Measurements from ENCODE around the gene EIF3D. TPM values are rescaled to one million over a fixed set of nuclear protein-coding genes. Genes with fewer than 3 reads are reported as not detected.

The EIF3D gene
- total RNA-seq, 6 experiments from 2014 or later, result 163 to 177 (median 172) TPM

DNA sequence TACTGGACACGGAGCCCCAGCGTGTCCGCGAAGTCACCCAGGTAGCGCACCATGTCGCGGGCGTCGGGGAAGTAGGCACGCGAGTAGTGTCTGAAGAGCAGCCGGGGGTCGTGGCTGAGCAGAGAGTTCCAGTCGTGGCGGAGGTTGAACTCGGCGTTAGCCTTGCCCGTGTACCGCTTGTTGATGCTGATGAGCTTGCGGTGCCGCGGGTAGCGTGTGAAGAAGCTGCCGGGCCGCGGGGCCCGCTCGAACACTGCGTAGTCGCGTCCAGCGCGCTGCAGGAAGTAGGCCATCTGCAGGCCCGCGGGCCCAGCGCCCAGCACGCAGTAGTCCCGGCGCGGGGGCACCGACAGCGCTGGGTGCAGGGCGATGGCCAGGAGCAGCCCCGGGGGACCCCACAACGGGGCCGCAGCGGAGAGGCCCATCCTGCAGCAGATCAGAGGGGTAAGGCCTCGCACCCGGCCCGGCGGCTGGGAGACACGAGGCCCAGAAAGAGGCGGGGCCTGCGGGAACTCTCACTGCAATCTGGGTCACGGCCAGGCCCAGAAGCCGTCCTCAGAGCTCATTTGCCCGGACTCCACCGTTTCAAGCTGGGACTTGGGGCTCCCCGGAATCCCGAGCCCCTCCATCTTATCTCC, 22.8 kb downstream of the EIF3D start:
- 0 out of 2 replicates have a peak, but pooled peaks cover under 1% of the 10 kb centered on the region for H3K36me3 Mint-ChIP-seq (ENCODE audit: low read depth)
- no peak overlapping the region for H3K27ac Mint-ChIP-seq
- no peaks in the 10 kb centered on the region for H3K9me3 Mint-ChIP-seq

DNA sequence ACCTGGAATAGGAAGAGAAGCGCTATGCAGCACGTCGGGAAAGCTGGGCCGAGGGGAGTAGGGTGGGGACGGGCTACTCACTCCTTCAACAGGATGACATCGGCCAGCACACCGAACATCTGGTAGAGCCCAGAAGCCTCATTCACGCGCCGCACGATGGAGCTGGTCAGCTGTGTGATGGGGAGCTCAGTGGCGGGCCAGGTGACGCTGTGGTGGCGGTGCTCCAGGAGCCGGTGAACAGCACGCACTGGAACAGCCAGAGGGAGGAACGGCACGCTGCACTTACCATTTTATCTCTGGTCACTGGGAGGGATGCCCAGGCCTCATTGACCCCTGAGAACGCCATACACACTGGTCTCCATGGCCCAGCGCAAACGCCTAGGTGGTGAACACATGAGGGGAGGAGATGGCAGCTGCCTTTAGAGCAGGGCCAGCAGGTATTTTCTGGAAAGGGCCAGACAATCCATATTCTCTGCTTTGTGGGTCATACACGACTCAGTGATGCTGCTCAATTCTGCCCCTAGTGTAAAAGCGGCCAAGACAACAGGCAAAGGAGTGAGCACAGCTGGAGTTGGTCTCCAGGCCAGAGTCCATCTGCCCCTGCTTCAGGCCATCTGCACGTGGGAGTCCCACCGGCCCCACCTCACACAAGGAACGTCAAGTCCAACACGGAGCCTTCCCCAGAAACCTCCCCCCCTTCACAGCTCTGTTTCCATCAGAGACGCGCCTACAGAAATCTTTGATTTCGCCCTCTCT, 30.9 kb downstream of the EIF3D start:
- Mint-ChIP-seq H3K4me1 (ENCODE audit: low read depth) (no peaks in the 10 kb centered on the region), H3K36me3 (ENCODE audit: low read depth) (no peaks in the 10 kb centered on the region), H3K4me3 (no peak overlapping the region), H3K9me3 (no peaks in the 10 kb centered on the region), H3K27me3 (ENCODE audit: insufficient read depth) (peaks cover 7% of the 10 kb centered on the region), H3K27ac (no peak overlapping the region)
- TF ChIP-seq, protein P1, sequence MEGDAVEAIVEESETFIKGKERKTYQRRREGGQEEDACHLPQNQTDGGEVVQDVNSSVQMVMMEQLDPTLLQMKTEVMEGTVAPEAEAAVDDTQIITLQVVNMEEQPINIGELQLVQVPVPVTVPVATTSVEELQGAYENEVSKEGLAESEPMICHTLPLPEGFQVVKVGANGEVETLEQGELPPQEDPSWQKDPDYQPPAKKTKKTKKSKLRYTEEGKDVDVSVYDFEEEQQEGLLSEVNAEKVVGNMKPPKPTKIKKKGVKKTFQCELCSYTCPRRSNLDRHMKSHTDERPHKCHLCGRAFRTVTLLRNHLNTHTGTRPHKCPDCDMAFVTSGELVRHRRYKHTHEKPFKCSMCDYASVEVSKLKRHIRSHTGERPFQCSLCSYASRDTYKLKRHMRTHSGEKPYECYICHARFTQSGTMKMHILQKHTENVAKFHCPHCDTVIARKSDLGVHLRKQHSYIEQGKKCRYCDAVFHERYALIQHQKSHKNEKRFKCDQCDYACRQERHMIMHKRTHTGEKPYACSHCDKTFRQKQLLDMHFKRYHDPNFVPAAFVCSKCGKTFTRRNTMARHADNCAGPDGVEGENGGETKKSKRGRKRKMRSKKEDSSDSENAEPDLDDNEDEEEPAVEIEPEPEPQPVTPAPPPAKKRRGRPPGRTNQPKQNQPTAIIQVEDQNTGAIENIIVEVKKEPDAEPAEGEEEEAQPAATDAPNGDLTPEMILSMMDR (IDR thresholded peaks at IDR 0.05), result peak; percentile 25; the same call in 1 of the 2 replicates
- no peak for DNase-seq

More for the DNA sequence above, 22.8 kb downstream of the EIF3D start:
- H3K4me1 Mint-ChIP-seq (ENCODE audit: low read depth), result peaks cover 6% of the 10 kb centered on the region
- DNase-seq, result no peak
- H3K27me3 Mint-ChIP-seq (ENCODE audit: insufficient read depth), result peaks cover 2% of the 10 kb centered on the region; the same call in 1 of the 2 replicates
- H3K4me3 Mint-ChIP-seq, result no peak overlapping the region
- TF ChIP-seq, protein P1 (IDR thresholded peaks at IDR 0.05), result no peak

DNA sequence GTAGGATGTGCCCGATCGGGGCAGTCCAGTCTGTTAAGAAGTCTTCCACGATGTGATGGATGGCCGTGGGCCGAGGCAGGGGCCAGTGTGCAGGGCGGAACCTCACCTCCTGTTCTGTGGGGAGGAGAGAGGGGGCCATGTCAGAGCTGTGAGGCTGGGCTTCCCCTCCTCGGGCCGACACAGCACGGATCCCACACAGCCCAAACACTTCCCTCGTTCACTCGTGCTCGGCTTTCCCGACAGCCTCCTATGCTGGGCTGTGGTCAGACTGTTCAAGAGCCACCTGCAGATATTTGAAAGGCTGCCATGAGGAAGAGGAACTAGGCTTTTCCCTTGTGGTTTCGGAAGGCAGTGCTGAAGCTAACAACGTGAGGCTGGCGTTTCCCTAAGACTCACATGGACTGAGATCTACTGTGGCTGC, 35.3 kb downstream of the EIF3D start:
- H3K4me1 Mint-ChIP-seq (ENCODE audit: low read depth), result no peaks in the 10 kb centered on the region
- no peaks in the 10 kb centered on the region for H3K9me3 Mint-ChIP-seq
- H3K27me3 Mint-ChIP-seq (ENCODE audit: insufficient read depth), result peaks cover 5% of the 10 kb centered on the region
- H3K27ac Mint-ChIP-seq, result no peak overlapping the region
- TF ChIP-seq, protein P1 (IDR thresholded peaks at IDR 0.05), result no peak
- H3K36me3 Mint-ChIP-seq (ENCODE audit: low read depth), result no peaks in the 10 kb centered on the region
- no peak overlapping the region for H3K4me3 Mint-ChIP-seq
- no peak for DNase-seq

DNA sequence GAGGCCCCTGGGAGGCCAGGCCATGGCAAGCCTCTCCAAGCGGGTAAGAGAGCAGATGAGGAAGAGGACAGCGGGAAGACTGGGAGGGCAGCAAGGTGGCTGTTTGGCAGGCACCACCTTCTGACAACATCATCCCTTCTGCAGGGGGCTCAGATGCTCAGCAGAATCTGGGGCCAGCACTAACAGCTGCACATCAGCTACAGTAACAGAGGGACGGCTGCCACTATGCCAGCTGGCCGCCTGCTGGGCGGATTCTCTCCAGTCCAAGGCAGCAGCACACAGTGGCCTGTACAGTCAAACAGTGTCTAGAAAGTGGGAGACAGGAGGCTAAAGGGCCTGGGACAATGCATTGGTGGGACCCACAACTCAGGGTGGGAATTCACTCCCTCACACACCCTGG, 36.9 kb downstream of the EIF3D start:
- no peak for DNase-seq
- Mint-ChIP-seq H3K4me1 (ENCODE audit: low read depth) (no peaks in the 10 kb centered on the region), H3K27ac (no peak overlapping the region), H3K36me3 (ENCODE audit: low read depth) (peaks cover 5% of the 10 kb centered on the region; the same call in 1 of the 2 replicates), H3K27me3 (ENCODE audit: insufficient read depth) (peaks cover 5% of the 10 kb centered on the region), H3K4me3 (no peak overlapping the region), H3K9me3 (peaks cover 5% of the 10 kb centered on the region)
- TF ChIP-seq, protein P1 (IDR thresholded peaks at IDR 0.05), result no peak

DNA sequence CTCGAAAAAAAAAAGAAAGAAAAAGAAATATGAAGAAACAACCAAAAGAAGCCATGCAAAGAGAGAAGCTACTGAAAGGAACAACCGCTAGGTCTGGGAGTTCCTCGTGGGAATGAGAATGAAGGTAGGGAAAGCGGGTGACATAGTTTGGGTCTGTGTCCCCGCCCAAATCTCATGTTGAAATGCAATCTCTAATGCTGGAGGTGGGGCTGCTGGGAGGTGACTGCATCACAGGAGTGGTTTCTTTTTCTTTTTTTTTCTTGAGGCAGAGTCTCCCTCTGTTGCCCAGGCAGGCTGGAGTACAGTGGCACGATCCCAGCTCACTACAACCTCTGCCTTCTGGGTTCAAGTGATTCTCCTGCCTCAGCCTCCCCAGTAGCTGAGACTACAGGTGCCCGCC, 37.8 kb downstream of the EIF3D start:
- Mint-ChIP-seq H3K4me3 (no peak overlapping the region), H3K9me3 (peaks cover 10% of the 10 kb centered on the region), H3K27ac (no peak overlapping the region), H3K27me3 (ENCODE audit: insufficient read depth) (peaks cover 5% of the 10 kb centered on the region), H3K36me3 (ENCODE audit: low read depth) (peaks cover 7% of the 10 kb centered on the region; the same call in 1 of the 2 replicates), H3K4me1 (ENCODE audit: low read depth) (no peaks in the 10 kb centered on the region)
- TF ChIP-seq, protein P1 (IDR thresholded peaks at IDR 0.05), result no peak
- DNase-seq, result no peak
